HG03060 (cell line): ENCODE results near the gene SRRM2.

Source experiments
- ATAC-seq: cut with Tn5 transposase; IDR thresholded peaks from one replicate; pipeline ENCODE4 v1.9.1; 2021; ENCODE audit warnings: low read depth, moderate number of reproducible peaks; ENCODE audit not compliant: unreplicated experiment

Gene SRRM2

DNA sequence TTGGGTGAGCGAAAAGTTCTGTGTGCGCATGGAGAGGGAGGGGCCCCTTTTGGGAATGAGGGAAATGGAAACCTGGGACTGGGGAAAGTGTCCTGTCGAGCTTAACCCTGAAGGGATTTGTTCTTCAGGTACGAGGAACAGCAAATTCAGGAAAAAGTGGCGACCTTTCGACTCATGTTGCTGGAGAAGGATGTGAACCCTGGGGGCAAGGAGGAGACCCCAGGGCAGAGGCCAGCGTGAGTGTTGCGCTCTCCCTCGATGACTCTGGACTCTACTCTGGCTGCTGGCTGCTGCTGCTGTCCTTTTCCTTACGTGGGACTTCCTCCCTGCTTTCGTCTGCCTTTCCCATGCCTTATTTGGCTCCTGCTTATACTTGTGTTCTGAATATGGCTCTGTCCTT, 4.9 kb downstream of the SRRM2 start:
- ATAC-seq, result no peak

DNA sequence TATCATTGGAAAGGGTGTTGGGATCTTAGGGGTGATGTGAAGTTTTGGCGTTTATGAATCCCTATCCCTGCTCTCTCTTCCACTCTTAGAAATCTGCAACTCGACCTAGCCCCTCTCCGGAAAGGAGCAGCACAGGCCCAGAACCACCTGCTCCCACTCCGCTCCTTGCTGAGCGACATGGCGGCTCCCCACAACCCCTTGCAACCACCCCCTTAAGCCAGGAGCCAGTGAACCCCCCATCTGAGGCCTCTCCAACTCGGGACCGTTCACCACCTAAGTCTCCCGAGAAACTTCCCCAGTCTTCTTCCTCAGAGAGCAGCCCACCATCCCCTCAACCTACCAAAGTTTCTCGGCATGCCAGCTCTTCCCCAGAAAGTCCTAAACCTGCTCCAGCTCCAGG, 9.0 kb downstream of the SRRM2 start:
- ATAC-seq, result no peak

DNA sequence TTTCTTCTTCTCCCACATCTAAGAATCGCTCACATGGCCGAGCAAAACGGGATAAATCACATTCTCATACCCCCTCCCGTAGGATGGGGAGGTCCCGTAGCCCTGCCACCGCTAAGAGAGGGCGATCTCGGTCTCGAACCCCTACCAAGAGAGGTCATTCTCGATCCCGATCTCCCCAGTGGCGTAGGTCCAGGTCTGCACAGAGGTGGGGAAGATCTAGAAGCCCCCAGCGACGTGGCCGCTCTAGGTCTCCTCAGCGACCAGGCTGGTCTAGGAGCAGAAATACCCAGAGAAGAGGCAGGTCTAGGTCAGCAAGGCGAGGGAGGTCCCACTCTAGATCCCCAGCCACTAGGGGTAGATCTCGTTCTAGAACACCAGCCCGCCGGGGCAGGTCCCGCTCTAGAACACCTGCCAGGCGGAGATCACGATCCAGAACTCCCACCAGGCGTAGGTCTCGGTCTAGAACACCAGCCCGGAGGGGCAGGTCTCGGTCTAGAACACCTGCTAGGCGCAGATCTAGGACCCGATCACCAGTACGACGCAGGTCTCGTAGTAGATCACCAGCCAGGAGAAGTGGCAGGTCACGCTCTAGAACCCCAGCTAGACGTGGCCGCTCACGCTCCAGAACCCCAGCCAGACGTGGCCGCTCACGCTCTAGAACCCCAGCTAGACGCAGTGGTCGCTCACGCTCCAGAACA, 9.6 kb downstream of the SRRM2 start:
- ATAC-seq, result no peak

DNA sequence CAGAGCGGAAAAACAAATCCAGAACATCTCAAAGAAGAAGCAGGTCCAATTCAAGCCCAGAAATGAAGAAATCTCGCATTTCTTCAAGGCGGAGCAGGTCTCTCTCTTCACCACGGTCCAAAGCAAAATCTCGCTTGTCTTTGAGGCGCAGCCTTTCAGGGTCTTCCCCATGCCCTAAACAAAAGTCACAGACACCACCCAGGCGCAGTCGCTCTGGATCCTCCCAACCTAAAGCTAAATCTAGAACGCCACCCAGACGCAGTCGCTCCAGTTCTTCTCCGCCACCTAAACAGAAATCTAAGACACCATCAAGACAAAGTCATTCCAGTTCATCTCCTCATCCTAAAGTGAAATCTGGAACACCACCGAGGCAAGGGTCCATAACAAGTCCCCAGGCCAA, 10.3 kb downstream of the SRRM2 start:
- no peak for ATAC-seq

DNA sequence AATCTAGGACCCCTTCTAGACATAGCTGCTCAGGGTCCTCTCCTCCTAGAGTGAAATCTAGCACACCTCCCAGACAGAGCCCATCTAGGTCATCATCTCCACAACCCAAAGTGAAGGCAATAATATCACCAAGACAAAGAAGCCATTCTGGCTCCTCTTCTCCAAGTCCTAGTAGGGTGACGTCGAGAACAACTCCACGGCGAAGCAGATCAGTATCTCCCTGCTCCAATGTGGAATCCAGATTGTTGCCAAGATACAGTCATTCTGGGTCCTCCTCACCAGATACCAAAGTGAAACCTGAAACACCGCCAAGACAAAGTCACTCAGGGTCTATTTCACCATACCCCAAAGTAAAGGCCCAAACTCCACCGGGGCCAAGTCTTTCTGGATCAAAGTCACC, 10.7 kb downstream of the SRRM2 start:
- ATAC-seq, result no peak

DNA sequence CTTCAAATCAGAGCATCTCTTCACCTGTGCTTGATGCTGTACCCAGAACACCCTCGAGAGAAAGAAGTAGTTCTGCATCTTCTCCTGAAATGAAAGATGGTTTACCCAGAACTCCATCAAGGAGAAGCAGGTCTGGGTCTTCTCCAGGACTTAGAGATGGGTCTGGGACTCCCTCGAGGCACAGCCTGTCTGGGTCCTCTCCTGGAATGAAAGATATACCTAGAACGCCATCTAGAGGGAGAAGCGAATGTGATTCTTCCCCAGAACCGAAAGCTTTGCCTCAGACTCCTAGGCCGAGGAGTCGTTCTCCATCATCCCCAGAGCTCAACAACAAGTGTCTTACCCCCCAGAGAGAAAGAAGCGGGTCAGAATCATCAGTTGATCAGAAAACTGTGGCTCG, 12.3 kb downstream of the SRRM2 start:
- ATAC-seq, result no peak

DNA sequence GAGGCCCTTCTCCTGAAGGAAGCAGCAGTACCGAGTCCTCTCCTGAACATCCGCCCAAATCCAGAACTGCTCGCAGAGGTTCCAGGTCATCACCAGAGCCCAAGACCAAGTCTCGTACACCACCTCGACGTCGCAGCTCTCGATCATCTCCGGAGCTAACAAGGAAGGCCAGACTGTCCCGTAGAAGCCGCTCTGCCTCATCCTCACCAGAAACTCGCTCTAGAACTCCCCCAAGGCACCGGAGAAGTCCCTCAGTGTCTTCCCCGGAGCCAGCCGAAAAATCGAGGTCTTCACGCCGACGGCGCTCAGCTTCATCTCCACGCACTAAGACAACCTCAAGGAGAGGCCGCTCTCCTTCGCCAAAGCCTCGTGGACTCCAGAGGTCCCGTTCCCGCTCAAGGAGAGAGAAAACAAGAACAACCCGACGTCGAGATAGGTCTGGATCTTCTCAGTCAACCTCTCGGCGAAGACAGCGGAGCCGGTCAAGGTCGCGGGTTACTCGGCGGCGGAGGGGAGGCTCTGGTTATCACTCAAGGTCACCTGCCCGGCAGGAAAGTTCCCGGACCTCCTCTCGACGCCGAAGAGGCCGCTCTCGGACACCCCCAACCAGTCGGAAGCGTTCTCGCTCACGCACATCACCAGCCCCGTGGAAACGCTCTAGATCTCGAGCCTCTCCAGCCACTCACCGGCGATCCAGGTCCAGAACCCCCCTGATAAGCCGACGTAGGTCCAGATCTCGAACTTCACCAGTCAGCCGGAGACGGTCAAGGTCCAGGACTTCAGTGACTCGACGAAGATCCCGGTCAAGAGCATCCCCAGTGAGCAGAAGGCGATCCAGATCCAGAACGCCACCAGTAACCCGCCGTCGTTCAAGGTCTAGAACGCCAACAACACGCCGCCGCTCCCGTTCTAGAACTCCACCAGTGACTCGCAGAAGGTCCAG, 13.3 kb downstream of the SRRM2 start:
- no peak for ATAC-seq

DNA sequence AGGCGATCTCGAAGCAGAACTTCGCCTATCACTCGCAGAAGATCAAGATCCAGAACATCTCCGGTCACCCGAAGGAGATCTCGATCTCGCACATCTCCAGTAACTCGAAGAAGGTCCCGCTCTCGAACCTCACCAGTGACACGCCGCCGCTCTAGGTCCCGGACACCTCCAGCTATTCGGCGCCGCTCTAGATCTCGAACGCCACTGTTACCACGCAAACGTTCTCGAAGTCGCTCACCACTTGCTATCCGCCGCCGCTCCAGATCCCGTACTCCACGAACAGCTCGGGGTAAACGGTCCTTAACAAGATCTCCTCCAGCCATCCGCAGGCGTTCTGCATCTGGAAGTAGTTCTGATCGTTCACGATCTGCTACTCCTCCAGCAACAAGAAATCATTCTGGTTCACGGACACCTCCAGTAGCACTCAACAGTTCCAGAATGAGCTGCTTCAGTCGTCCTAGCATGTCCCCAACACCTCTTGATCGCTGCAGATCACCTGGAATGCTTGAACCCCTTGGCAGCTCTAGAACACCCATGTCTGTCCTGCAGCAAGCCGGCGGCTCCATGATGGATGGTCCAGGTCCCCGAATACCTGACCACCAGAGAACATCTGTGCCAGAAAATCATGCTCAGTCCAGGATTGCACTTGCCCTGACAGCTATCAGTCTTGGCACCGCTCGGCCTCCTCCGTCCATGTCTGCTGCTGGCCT, 14.1 kb downstream of the SRRM2 start:
- no peak for ATAC-seq

DNA sequence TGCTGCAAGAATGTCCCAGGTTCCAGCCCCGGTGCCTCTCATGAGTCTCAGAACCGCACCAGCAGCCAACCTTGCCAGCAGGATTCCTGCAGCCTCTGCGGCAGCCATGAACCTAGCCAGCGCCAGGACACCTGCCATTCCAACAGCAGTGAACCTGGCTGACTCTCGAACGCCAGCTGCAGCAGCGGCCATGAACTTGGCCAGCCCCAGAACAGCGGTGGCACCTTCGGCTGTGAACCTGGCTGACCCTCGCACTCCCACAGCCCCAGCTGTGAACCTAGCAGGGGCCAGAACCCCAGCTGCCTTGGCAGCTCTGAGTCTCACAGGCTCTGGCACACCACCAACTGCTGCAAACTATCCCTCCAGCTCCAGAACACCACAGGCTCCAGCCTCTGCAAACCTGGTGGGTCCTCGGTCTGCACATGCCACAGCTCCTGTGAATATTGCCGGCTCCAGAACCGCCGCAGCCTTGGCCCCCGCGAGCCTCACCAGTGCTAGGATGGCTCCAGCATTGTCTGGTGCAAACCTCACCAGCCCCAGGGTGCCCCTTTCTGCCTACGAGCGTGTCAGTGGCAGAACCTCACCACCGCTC, 14.8 kb downstream of the SRRM2 start:
- ATAC-seq, result no peak

DNA sequence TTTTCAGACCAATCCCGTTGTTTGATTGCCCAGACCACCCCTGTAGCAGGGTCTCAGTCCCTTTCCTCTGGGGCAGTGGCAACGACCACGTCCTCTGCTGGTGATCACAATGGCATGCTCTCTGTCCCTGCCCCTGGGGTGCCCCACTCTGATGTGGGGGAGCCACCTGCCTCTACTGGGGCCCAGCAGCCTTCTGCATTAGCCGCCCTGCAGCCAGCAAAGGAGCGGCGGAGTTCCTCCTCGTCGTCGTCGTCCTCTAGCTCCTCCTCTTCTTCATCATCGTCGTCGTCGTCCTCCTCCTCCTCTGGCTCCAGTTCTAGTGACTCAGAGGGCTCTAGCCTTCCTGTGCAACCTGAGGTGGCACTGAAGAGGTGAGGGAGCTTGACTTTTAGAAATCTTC, 15.5 kb downstream of the SRRM2 start:
- ATAC-seq, result no peak

DNA sequence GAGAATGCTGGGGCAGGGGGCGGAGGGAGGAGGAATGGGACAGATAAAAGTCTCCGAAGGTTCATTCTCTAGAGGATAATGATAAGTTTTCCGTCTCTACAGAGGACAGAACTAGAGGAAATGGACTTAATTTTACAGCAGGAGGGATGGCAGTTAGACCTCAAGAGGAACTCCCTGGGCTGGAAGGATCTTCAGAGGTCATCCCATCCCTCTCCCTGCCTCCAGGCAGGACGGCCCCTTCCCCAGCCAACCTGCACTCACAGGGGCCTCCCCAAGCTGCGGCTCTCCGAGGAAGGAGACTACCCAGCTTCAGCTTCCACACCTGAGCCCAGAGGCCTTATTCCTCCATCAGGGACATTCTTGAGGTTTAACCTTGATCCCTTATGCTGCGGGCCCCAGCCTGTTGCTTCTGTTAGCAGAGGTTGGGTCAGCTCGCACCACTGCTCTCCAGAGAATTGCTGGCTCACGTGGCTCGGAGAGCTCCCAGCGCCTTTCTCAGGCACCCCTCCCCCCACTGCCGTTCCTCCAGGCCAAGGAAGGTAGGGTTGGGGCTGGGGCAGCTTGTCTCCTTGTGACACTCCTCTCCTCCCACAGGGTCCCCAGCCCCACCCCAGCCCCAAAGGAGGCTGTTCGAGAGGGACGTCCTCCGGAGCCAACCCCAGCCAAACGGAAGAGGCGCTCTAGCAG, 16.1 kb downstream of the SRRM2 start:
- no peak for ATAC-seq

DNA sequence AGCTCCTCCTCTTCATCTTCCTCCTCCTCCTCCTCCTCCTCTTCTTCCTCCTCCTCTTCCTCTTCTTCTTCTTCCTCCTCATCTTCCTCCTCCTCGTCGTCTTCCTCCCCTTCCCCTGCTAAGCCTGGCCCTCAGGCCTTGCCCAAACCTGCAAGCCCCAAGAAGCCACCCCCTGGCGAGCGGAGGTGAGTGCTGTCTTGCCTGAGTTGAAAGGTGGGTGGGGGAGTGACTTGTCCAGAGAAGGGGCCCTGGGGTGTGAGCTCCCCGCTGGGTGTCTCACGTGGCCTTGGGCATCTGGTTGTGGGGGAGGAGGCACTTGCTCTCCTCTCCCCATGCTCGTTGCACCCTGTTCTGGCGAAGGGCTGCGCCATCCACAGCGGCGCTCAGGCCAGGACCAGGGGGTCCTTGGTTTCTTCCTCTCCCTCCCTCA, 16.7 kb downstream of the SRRM2 start:
- no peak for ATAC-seq

DNA sequence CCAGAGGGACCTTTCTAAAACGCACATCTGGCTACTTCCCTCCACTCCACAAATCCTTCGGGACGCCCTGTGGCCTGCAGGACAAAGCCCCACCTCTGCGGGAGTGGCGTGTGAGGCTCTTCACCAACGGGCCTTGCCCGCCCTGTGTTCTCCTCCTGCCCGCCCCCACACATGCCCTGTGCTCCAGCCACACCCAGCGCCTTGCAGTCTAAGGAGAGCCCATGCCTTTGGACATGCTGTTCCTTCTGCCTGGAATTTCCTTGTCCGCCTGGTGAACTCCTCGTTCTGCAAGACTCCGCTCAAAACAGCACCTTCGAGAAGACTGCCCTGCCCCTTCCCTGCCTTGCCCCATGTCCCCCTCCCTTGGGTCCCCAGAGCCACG, 17.2 kb downstream of the SRRM2 start:
- ATAC-seq, result no peak

DNA sequence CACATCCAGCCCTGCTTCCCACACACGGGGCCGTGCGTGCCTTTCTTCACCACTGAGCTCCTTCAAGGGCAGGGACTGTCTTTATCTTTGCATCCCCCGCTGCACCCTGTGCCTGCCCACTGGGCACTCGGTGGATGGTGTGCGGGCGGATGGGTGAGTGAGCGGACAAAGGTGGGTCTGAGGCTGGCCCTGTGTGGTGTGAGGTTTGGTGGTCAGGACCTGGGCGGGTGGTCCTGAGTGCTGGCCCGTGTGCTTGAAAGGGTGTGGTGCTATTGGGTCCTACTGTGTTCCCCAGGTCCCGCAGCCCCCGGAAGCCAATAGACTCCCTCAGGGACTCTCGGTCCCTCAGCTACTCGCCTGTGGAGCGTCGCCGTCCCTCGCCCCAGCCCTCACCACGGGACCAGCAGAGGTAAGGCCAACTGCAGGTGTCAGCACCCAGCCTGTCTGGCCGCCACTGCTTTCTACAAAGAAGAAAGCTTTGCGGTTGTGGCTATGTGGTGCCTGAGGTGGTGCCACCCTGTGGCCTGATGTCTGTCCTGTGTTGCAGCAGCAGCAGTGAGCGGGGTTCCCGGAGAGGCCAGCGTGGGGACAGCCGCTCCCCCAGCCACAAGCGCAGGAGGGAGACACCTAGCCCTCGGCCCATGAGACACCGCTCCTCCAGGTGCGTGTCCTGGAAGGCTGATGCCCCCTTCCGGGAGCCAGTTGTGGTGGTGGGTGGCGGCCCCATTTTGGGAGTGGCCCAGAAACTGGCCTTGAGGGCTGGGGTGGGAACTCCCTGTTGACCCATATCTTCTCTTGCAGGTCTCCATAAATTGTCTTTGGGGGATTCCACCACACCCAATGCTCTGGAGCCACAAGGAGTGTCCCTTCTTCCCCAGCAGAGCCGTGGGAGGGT, 17.9 kb downstream of the SRRM2 start:
- no peak for ATAC-seq

DNA sequence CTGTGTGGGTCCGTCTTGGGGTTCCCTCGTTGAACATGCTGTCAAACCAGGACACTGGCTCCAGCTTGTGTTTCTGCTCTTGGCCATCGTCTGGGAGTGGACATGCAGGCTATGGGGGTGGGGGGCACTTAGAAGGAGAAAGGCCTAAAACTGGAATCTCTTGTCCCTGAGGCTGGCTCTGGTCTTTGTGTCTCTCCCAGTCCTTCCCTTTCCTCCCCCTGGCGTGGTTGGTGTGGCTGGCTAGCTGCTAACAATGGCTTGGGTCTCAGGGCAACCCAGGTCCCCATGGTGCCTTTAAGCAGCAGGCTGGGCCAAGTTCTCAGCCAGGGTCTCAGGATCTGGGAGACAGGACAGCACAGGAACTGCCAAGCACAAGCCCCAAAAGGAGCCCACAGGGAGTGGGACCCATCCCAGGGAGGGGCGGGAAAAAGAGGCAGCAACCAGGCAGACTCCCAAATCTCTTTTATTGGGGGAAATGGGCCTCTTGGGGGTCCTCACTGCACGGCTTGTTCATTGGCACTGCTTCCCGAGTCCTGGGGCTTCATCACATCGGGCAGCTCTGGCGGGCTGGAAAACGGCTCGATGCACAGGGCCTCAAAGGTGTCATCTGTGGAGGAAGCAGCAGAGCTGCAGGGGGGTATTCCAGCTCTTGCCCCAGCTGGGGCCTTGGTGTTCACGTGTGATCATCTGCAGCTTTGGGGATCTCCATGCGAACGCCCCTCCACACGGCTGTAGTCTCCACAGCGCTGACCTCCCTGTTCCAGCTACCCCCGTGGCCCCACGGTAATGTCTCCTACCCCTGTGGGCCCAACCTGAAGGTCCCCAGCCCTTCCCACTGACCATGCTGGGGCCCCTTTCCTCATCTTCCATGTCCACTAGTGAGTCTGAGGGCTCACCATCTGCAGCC, 19.3 kb downstream of the SRRM2 start:
- ATAC-seq, result no peak

DNA sequence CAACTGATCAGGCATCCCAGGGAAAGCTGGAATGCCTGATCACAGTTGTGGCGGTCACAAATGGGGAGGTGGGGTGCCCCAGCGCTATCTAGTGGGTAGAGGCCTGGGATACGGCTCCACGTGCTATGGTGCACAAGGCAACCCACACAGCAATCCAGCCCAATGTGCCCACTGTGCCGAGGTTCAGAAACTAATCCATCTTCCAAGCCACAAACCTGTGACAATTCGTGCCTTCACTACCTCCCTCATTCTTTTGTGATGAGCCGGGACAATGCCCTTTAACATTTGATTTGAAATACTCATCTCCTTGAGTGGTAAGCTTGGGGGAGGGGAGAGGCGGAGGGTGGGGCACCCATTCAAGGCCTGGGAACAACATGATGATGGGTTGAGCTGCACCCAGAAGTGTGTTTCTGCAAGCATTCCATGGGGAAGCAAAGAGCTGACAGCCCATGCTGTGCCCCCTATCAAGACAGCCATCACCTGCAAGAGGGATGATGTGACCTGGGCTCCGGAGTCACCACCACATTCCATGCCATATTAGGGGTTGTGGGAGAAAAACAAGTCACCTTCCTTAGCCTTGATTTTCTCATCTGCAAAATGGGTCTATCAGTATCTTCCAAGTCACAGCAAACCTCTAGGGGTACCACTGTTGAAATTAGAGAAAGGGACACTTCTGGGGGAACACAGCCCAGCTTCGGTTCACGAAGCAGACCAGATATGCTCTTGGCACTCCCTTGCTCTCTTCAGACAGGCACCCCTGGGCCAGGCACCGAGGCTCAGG, 20.9 kb downstream of the SRRM2 start:
- ATAC-seq, result no peak

DNA sequence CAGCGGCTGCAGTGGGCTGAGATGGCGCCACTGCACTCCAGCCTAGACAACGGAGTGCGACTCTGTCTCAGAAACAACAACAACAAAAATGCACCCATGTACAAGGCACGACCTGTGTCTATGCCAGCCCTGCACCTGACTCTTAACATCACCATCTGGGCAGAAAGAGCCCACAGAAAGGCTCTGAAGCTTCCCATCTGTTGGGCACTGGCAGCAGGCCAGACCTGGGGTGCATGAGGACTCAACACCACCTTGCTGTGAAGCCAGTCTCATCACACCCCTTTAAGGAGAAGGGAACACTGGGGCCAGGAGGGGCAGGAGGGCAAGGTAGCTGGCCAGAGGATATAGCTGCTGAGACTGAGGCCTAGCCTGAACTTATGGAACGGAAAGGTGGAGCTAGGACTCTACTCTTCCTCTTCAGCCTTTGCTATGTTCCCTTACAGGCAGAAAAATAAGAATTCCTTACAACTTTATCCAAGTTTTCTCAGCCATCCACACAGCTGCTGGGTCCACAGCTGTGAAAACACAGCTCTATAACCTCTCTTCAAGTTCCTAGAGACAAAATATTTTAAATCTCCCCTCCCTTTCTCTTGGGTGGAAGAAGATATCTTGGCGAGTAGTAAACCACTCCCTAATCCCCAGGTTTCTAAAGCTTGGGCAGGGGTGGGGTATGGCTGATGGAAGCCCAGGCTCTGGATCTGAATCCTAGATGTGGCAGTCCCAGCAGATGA, 21.9 kb downstream of the SRRM2 start:
- ATAC-seq, result no peak
